ENCODE measurements around the gene CBFA2T2.
"Not testable (repeated sequence)": the region's sequence is repeated elsewhere in the genome, so short reads cannot be mapped to it uniquely, and the experiment has no call there.

Gene CBFA2T2

DNA sequence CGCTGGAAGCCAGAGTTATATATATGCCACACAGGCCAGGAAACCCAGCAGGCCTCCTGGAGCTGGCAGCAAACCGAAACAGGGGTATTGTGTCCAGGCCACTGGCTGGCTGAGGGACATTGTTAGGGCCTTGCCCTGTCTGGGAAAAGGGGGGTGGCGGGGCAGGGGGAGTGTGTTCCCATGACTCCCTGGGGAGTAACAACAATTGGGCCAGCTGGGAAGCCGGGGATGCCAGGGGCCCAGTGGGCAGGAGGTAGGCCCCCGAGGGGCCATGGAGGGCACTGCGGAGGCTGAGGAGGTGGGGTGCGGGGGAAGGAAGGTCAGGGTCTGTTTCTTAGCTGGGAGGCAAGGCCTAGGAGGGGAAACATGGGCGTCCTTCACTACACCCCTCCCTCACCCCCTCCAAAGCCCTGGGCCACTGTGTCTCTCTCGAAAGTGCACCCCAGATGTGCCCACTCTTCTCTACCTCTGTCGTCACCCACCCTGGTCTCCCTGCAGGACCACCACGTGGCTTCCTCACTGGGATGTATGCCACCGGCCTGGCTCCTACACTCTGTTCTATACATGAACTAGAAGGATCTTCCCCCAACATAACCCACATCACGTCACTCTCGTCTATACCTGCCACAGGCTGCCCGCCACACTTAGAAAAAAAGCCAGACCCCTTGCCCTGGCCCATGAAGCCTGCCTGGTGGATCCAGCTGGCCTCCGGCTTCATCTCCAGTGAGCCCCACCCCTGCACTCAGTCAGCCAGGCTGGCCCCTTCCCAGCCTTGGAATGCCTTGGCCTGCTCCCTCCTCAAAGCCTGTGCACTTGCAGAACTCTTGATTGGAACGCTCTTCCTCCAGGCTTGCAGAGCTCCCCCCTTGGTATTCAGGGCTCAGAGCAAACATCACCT is 204.1 kb downstream of the CBFA2T2 start:
- DNase-seq (ENCODE audit: low read depth in 1 of 2, low spot score in 1 of 2): no peak

DNA sequence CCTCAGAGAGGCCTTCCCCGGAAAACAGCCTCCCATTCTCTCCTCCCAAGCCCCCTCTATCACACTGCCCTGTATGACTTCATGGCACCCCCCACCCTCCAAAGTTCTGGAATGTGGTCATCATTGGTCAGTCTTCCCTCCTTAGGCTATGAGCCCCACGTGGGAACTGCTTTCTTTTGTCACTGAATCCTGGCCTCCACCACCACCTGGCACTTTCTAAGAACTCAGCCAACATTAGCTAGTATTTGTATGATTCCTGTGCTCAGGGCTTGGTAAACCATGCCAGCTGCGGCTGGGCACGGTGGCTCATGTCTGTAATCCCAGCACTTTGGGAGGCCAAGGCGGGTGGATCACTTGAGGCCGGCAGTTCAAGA is 204.7 kb downstream of the CBFA2T2 start:
- DNase-seq (ENCODE audit: low read depth in 1 of 2, low spot score in 1 of 2): no peak

DNA sequence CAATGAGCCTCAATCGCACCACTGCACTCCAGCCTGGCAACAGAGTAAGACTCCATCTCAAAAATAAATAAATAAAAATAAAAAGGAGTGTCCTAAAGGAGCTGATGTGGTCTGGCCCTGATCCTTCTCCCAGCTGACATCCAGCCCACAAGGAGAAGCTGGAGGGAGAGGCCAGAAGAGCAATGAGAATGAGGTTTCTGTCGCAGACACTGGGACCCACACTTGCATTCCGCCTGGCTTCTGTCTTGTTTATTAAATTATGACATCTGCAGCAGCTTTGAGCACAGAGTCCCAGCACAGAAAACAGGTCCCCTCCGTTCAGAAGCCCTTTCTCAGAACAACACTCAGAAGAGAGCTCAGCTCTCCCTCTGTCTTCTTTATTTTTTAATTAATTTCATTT is 206.6 kb downstream of the CBFA2T2 start:
- DNase-seq (ENCODE audit: low read depth in 1 of 2, low spot score in 1 of 2): no peak

DNA sequence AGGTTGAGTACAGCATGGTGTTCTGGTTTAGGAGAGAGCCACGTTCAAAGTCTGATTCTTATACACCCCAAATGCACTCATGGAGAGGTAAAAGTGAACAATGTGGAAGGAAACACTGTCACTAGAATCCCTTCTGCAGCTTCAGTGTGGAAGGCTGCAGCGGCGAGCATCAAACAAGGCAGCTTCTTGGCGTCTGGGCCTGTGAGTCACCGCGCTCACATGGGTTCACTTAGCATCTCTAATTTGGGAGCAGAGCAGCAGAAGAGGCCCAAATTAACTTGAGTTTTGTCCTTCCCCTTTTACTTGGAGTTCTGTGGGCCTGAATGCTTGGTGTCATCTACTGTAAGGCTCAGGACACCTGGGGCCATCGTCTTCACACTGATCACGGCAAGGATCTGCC is 207.2 kb downstream of the CBFA2T2 start:
- no peak for DNase-seq (ENCODE audit: low read depth in 1 of 2, low spot score in 1 of 2)

DNA sequence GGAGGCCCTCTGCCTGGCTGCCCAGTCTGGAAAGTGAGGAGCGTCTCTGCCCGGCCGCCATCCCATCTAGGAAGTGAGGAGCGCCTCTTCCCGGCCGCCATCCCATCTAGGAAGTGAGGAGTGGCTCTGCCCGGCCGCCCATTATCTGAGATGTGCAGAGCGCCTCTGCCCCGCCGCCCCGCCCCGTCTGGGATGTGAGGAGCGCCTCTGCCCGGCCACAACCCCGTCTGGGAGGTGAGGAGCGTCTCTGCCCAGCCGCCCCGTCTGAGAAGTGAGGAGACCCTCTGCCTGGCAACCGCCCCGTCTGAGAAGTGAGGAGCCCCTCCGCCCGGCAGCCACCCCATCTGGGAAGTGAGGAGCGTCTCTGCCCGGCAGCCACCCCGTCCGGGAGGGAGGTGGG is 209.1 kb downstream of the CBFA2T2 start:
- not testable (repeated sequence) for DNase-seq (ENCODE audit: low read depth in 1 of 2, low spot score in 1 of 2)
